IMR-90 (cell line): ENCODE data around the gene RGL1. TPM values are rescaled to one million over a fixed set of nuclear protein-coding genes. Genes with fewer than 3 reads are reported as not detected.
A peak's percentile ranks its signal among the peaks of the same experiment; 100 is the strongest.

ENCODE experiments used
- ATAC-seq: fragments of 200-7000 bp; cut with Tn5 transposase; 2 replicates; pipeline ENCODE4 v1.9.1; 2020; ENCODE audit warnings: low read depth, mild to moderate bottlenecking, moderate library complexity
- BruUV-seq: library from RNA; stranded (reverse); fragments of 400-500 nt; replicated peaks from 2 replicates; lab custom pipeline; 2021; lab: Mats Ljungman, UMichigan
- CTCF ChIA-PET: fragments of 300-600 bp; formaldehyde crosslinking; extraction: SDS; loops from one replicate; lab custom pipeline; 2021; ENCODE audit warnings: antibody characterized with exemption; lab: Yijun Ruan, JAX
- POLR2A ChIA-PET: fragments of 300-600 bp; sonication (Branson Sonifier 250); formaldehyde crosslinking; loops from one replicate; lab custom pipeline; 2022; ENCODE audit warnings: antibody characterized with exemption; ENCODE audit not compliant: unreplicated experiment; lab: Charles Lee
- DNase-seq: peaks from one replicate; pipeline ENCODE4 v3.0.0; 2013
- H2AFZ ChIP-seq: replicated peaks from 2 replicates; pipeline ENCODE3; 2013; ENCODE audit warnings: low read length, mild to moderate bottlenecking; ENCODE audit not compliant: poor library complexity
- H2AK5ac ChIP-seq: 2 replicates; pipeline ENCODE4 v1.6.1; 2013; ENCODE audit warnings: low read depth, low read length, inconsistent platforms
- H2AK9ac ChIP-seq: replicated peaks from 2 replicates; pipeline ENCODE3; 2013; ENCODE audit warnings: mild to moderate bottlenecking, low read depth, low read length, moderate library complexity; ENCODE audit not compliant: poor library complexity
- H2BK120ac ChIP-seq: 2 replicates; pipeline ENCODE4 v1.6.1; 2013; ENCODE audit warnings: low read depth, low read length, inconsistent platforms
- H2BK15ac ChIP-seq: 3 replicates; pipeline ENCODE4 v1.6.1; 2013; ENCODE audit warnings: low read depth, low read length, inconsistent platforms
- H2BK20ac ChIP-seq: 2 replicates; pipeline ENCODE4 v1.6.1; 2013; ENCODE audit warnings: low read depth, mild to moderate bottlenecking, inconsistent platforms, low read length, moderate library complexity
- H2BK5ac ChIP-seq: 2 replicates; pipeline ENCODE4 v1.6.1; 2013; ENCODE audit warnings: mild to moderate bottlenecking, low read depth, low read length, inconsistent platforms; ENCODE audit not compliant: poor library complexity, severe bottlenecking
- H3K14ac ChIP-seq: replicated peaks from 2 replicates; pipeline ENCODE4 v1.6.1; 2013; ENCODE audit warnings: low read depth, low read length, inconsistent platforms
- H3K18ac ChIP-seq: 2 replicates; pipeline ENCODE4 v1.6.1; 2013; ENCODE audit warnings: low read depth, low read length, control low read depth
- H3K23ac ChIP-seq: 2 replicates; pipeline ENCODE4 v1.6.1; 2013; ENCODE audit warnings: low read depth, low read length, inconsistent platforms
- H3K27ac ChIP-seq: 2 replicates; pipeline ENCODE4 v1.5.1; 2013; ENCODE audit warnings: mild to moderate bottlenecking, control low read depth, low read length; ENCODE audit not compliant: insufficient read depth
- H3K27me3 ChIP-seq: 2 replicates; pipeline ENCODE4 v1.6.1; 2013; ENCODE audit warnings: low read length; ENCODE audit not compliant: control insufficient read depth, insufficient read depth
- H3K36me3 ChIP-seq: 2 replicates; pipeline ENCODE4 v1.6.1; 2013; ENCODE audit warnings: low read length, mixed read lengths; ENCODE audit not compliant: control insufficient read depth, insufficient read depth
- H3K4ac ChIP-seq: 2 replicates; pipeline ENCODE4 v1.6.1; 2013; ENCODE audit warnings: low read depth, low read length, inconsistent platforms
- H3K4me1 ChIP-seq: 2 replicates; pipeline ENCODE4 v1.6.1; 2013; ENCODE audit warnings: low read length, mixed read lengths; ENCODE audit not compliant: control insufficient read depth, insufficient read depth
- H3K4me2 ChIP-seq: 2 replicates; pipeline ENCODE4 v1.6.1; 2013; ENCODE audit warnings: low read depth, mild to moderate bottlenecking, control low read depth, low read length, moderate library complexity
- H3K4me3 ChIP-seq: 2 replicates; pipeline ENCODE4 v1.5.1; 2013; ENCODE audit warnings: low read depth, mild to moderate bottlenecking, control low read depth, low read length, moderate library complexity; ENCODE audit not compliant: insufficient read depth
- H3K56ac ChIP-seq: 2 replicates; pipeline ENCODE4 v1.6.1; 2013; ENCODE audit warnings: low read length, inconsistent platforms; ENCODE audit not compliant: insufficient read depth; ENCODE audit errors: extremely low read depth
- H3K79me1 ChIP-seq, 2 experiments: 2 replicates each; pipeline ENCODE4 v1.6.1; 2013; ENCODE audit warnings: low read length in 2 of 2, inconsistent platforms in 1 of 2, low read depth in 1 of 2
- H3K9ac ChIP-seq: 2 replicates; pipeline ENCODE4 v1.6.1; 2013; ENCODE audit warnings: low read depth, low read length, control low read depth
- H3K9me1 ChIP-seq: 2 replicates; pipeline ENCODE4 v1.6.1; 2013; ENCODE audit warnings: low read length, inconsistent platforms; ENCODE audit not compliant: insufficient read depth
- H3K9me3 ChIP-seq: 2 replicates; pipeline ENCODE4 v1.6.1; 2013; ENCODE audit warnings: low read length; ENCODE audit not compliant: control insufficient read depth, insufficient read depth
- H4K20me1 ChIP-seq: 2 replicates; pipeline ENCODE4 v1.6.1; 2013; ENCODE audit warnings: low read length, inconsistent platforms; ENCODE audit not compliant: insufficient read depth
- H4K5ac ChIP-seq: 2 replicates; pipeline ENCODE4 v1.6.1; 2013; ENCODE audit warnings: mild to moderate bottlenecking, low read depth, low read length, control low read depth
- H4K8ac ChIP-seq, 2 experiments: 2 replicates each; pipeline ENCODE4 v1.6.1; 2013; ENCODE audit warnings: low read depth in 2 of 2, low read length in 2 of 2, control low read depth in 1 of 2, inconsistent platforms in 1 of 2
- H4K91ac ChIP-seq: 2 replicates; pipeline ENCODE4 v1.6.1; 2013; ENCODE audit warnings: low read depth, low read length, inconsistent platforms; ENCODE audit not compliant: insufficient read depth
- BHLHE40 ChIP-seq: fragments of 150-350 bp; IDR thresholded peaks from 2 replicates; pipeline ENCODE4 v1.6.1; 2016; ENCODE audit warnings: mild to moderate bottlenecking, low read depth, low read length
- CEBPB ChIP-seq: IDR thresholded peaks from 2 replicates; pipeline ENCODE4 v1.6.1; 2012; ENCODE audit warnings: low read depth, low read length, improper control_type of control experiment
- CHD1 ChIP-seq: IDR thresholded peaks from 2 replicates; pipeline ENCODE4 v1.6.1; 2012; ENCODE audit warnings: low read depth, low read length, improper control_type of control experiment
- CTCF ChIP-seq: conservative IDR thresholded peaks from 2 replicates; pipeline ENCODE4 v1.5.1; 2012; ENCODE audit warnings: mild to moderate bottlenecking, low read depth, low read length, improper control_type of control experiment
- ELK1 ChIP-seq: fragments of 150-350 bp; IDR thresholded peaks from 2 replicates; pipeline ENCODE4 v1.6.1; 2016; ENCODE audit warnings: low read depth, mild to moderate bottlenecking, low read length, moderate library complexity, borderline replicate concordance
- FOS ChIP-seq: fragments of 150-350 bp; IDR thresholded peaks from 2 replicates; pipeline ENCODE4 v1.6.1; 2016; ENCODE audit warnings: low read depth, low read length
- MAFK ChIP-seq: IDR thresholded peaks from 2 replicates; pipeline ENCODE4 v1.6.1; 2012; ENCODE audit warnings: low read depth, low read length, improper control_type of control experiment
- MAZ ChIP-seq: IDR thresholded peaks from 2 replicates; pipeline ENCODE4 v1.6.1; 2012; ENCODE audit warnings: low read depth, mild to moderate bottlenecking, low read length, improper control_type of control experiment, moderate library complexity, borderline replicate concordance
- MXI1 ChIP-seq: IDR thresholded peaks from 2 replicates; pipeline ENCODE4 v1.6.1; 2012; ENCODE audit warnings: low read depth, mild to moderate bottlenecking, low read length, moderate library complexity, borderline replicate concordance
- NFE2L2 ChIP-seq: fragments of 150-350 bp; IDR thresholded peaks from 2 replicates; pipeline ENCODE4 v1.6.1; 2016; ENCODE audit warnings: low read depth, mild to moderate bottlenecking, low read length
- POLR2A ChIP-seq: IDR thresholded peaks from 2 replicates; pipeline ENCODE4 v1.6.1; 2012; ENCODE audit warnings: mild to moderate bottlenecking, low read depth, low read length
- RAD21 ChIP-seq: IDR thresholded peaks from 2 replicates; pipeline ENCODE4 v1.6.1; 2012; ENCODE audit warnings: low read length, improper control_type of control experiment
- RCOR1 ChIP-seq: IDR thresholded peaks from 2 replicates; pipeline ENCODE4 v1.6.1; 2012; ENCODE audit warnings: mild to moderate bottlenecking, low read length, improper control_type of control experiment; ENCODE audit not compliant: insufficient replicate concordance
- RFX5 ChIP-seq: IDR thresholded peaks from 2 replicates; pipeline ENCODE4 v1.8.0; 2012; ENCODE audit warnings: low read depth, mild to moderate bottlenecking, low read length, moderate library complexity
- SMC3 ChIP-seq: fragments of 150-350 bp; IDR thresholded peaks from 2 replicates; pipeline ENCODE4 v1.6.1; 2016; ENCODE audit warnings: low read depth, mild to moderate bottlenecking, antibody characterized with exemption, low read length, moderate library complexity
- USF2 ChIP-seq: fragments of 150-350 bp; IDR thresholded peaks from 2 replicates; pipeline ENCODE4 v1.6.1; 2017; ENCODE audit warnings: mild to moderate bottlenecking, antibody characterized with exemption, low read length, low read depth
- WGBS, 2 experiments: methylation state at CpG; one replicate each; pipeline versions ENCODE4 v1.1.5 to v1.1.7; 2013; ENCODE audit warnings: missing lambda C conversion rate in 2 of 2; ENCODE audit not compliant: insufficient read length in 1 of 2; ENCODE audit errors: extremely low coverage in 2 of 2; 5-methylcytosine and 5-hydroxymethylcytosine counted together
- dilution Hi-C: fragments of 300-500 bp; cut with HindIII; formaldehyde crosslinking; loops from one replicate; pipeline ENCODE4 v1.14.3; 2018; ENCODE audit warnings: low sequenced_read_pairs; ENCODE audit not compliant: unreplicated experiment
- in situ Hi-C: fragments of 300-500 bp; cut with MboI; formaldehyde crosslinking; loops from 3 replicates; pipeline ENCODE4 v1.14.3; 2019; ENCODE audit warnings: low sequenced_read_pairs, inconsistent platforms, mixed read lengths
- intact Hi-C: fragments of 100-400 bp; cut with micrococcal nuclease; formaldehyde crosslinking; loops from 2 replicates; pipeline ENCODE4 v1.10.0; 2022
- polyA plus RNA-seq, 3 experiments: library from polyadenylated mRNA; depleted of rRNA; stranded (reverse); fragments of >200 nt; gene quantifications; 2 replicates each; pipeline ENCODE4 v1.2.3, GENCODE V29; 2012; ENCODE audit warnings: low replicate concordance in 1 of 3
- total RNA-seq: library from RNA; depleted of rRNA; stranded (reverse); fragments of >200 nt; gene quantifications from 2 replicates; pipeline ENCODE4 v1.2.3, GENCODE V29; 2012

The RGL1 gene
- total and polyA plus RNA-seq, 2 of the 4 experiments (the other 2 are of a cell fraction), result 4.7 to 7.5 TPM

- no peak overlapping the region for H2BK120ac ChIP-seq
- no peak overlapping the region for H3K27ac ChIP-seq
- no peaks in the 10 kb centered on the region for H4K20me1 ChIP-seq
- H2AFZ ChIP-seq, result no peak overlapping the region
- in situ Hi-C loops, result no loop called here
- H3K14ac ChIP-seq, result no peak overlapping the region
- ChIA-PET CTCF (no interaction called here), POLR2A (no interaction called here)
- no CpG with 5 or more reads among the region's 3 CpGs for WGBS, 2 experiments
- peak overlapping the region; percentile 47; the same call in 1 of the 3 replicates for H2BK15ac ChIP-seq
- H3K4me2 ChIP-seq, result no peak overlapping the region
- H2AK5ac ChIP-seq, result no peak overlapping the region
- no peak for DNase-seq
- H3K4ac ChIP-seq, result no peak overlapping the region
- H3K27me3 ChIP-seq, result no peaks in the 10 kb centered on the region
- H4K5ac ChIP-seq, result no peak overlapping the region
- no TSS peak for BruUV-seq
- no peak overlapping the region for H4K8ac ChIP-seq
- intact Hi-C loops, result no loop called here
- dilution Hi-C loops, result no loop called here
- peaks cover 2% of the 10 kb centered on the region for H3K9me1 ChIP-seq
- no peak overlapping the region for H3K9ac ChIP-seq
- peaks cover 0 to 7% of the 10 kb centered on the region in 2 experiments; a peak in 1 of 4 replicates for H3K79me1 ChIP-seq
- H3K9me3 ChIP-seq, result no peaks in the 10 kb centered on the region
- H4K91ac ChIP-seq, result no peak overlapping the region
- no peak for ATAC-seq
- no peak overlapping the region for H3K18ac ChIP-seq
- H3K23ac ChIP-seq, result no peak overlapping the region
- no peak overlapping the region for H3K4me3 ChIP-seq
- TF ChIP-seq RCOR1, result no peak
- no peak for TF ChIP-seq ELK1
- TF ChIP-seq POLR2A, result no peak
- TF ChIP-seq RFX5, result no peak
- no peak for TF ChIP-seq CEBPB
- no peak for TF ChIP-seq CTCF
- TF ChIP-seq NFE2L2, result no peak
- TF ChIP-seq USF2, result no peak
- no peak for TF ChIP-seq BHLHE40
- TF ChIP-seq SMC3, result no peak
- TF ChIP-seq MAFK, result no peak
- no peak for TF ChIP-seq MAZ
- TF ChIP-seq FOS, result no peak
- TF ChIP-seq RAD21, result no peak
- TF ChIP-seq CHD1, result no peak
- TF ChIP-seq MXI1, result no peak
- no peak overlapping the region for H2BK5ac ChIP-seq
- no peak overlapping the region for H2BK20ac ChIP-seq
- H2AK9ac ChIP-seq, result no peak overlapping the region
- peaks cover 11% of the 10 kb centered on the region; the same call in 1 of the 2 replicates for H3K4me1 ChIP-seq
- H3K36me3 ChIP-seq, result no peaks in the 10 kb centered on the region
- H3K56ac ChIP-seq, result no peak overlapping the region
Measured at GRCh38 chr1:183873642-183874041, 68.7 kb downstream of the RGL1 start.
